ENCODE data around the gene FUBP3.

GRCh38 chr9:130539420-130540223 lies 39.8 kb upstream of the FUBP3 start:
- TF ChIP-seq CTCF (IDR thresholded peaks at IDR 0.05): no peak
- TF ChIP-seq POLR2A (IDR thresholded peaks at IDR 0.05): no peak

Measured in adrenal gland (tissue), 5 donors.